HuH-7 (cell line): ENCODE measurements around the gene SERPINB1.

ENCODE experiments used
- DNase-seq: peaks from one replicate; pipeline ENCODE4 v3.0.0; 2011; ENCODE audit warnings: low spot score

Gene SERPINB1

GRCh38 chr6:2792330-2793110 is 49.1 kb downstream of the SERPINB1 start:
- no peak for DNase-seq

GRCh38 chr6:2791450-2791974 is 50.2 kb downstream of the SERPINB1 start:
- no peak for DNase-seq

- peak; percentile 70 for DNase-seq
Measured at GRCh38 chr6:2790588-2791449, 50.8 kb downstream of the SERPINB1 start.

- no peak for DNase-seq
Measured at GRCh38 chr6:2786269-2786668, 55.4 kb downstream of the SERPINB1 start.

- no peak for DNase-seq
Measured at GRCh38 chr6:2784930-2785329, 56.7 kb downstream of the SERPINB1 start.

- no peak for DNase-seq
Measured at GRCh38 chr6:2784061-2784460, 57.6 kb downstream of the SERPINB1 start.

- no peak for DNase-seq
Measured at GRCh38 chr6:2783188-2783963, 58.3 kb downstream of the SERPINB1 start.

- DNase-seq: no peak
Measured at GRCh38 chr6:2782825-2783187, 58.9 kb downstream of the SERPINB1 start.

GRCh38 chr6:2782356-2782708 is 59.3 kb downstream of the SERPINB1 start:
- DNase-seq: no peak
